Stimulated activated CD8-positive, alpha-beta memory T cell treated with anti-CD3 and anti-CD28 coated beads, Interleukin-4, amount 100 ng/mL, for 24 hours (primary cell): ENCODE data around the gene SDHAF1.
A peak's percentile ranks its signal among the peaks of the same experiment; 100 is the strongest.
"Not testable (repeated sequence)": the region's sequence is repeated elsewhere in the genome, so short reads cannot be mapped to it uniquely, and the experiment has no call there.

Experiments used
- DNase-seq: peaks from one replicate; pipeline ENCODE4 v3.0.0-alpha.2; 2020; ENCODE audit warnings: low read depth

SDHAF1 gene

DNA sequence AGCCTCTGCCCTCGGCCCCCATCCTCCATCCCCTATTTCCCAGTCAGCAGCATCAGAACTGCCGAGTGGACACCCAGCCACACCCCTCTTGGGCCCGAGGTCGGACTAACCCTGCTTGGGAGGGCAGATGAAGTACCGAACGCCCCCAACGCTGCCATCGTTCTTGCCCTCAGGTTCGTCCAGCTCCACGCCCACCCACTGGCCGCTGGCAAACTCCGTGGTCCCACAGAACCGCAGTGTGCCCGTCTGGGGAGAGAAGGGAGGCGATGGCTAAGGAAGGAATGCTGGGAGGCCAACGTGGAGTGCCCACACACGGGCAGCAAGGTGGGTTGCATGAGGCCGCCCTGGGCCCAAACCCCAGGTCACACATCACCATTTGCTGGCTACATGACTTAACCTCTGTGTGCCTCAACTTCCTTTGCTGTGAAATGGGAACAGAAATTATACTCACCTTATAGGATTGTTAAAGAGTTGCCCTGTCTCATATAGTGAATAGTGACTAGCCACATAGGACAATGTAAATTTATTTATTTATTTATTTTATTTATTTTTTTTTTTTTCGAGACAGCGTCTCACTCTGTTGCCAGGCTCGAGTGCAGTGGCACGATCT, 24.2 kb downstream of the SDHAF1 start:
- no peak for DNase-seq

GRCh38 chr19:36023432-36023831, 28.4 kb downstream of the SDHAF1 start:
- DNase-seq = no peak

DNA sequence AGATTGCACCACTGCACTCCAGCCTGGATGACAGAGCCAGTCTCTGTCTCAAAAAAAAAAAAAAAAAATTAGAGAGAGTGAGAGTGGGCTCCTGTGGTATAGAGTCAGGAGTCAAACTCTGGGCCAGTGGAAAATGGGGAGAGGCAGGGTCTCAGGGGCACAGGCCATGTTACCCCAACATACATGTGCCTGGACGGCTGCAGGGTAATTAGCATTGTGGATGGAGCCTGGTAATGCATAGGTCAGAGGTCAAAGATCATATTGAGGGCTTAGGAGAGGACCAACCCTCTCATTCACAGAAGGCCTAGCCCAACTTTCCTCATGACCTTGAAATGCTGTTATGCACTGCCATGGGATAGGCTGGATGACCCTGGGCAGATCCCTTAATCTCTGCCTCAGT, 30.6 kb downstream of the SDHAF1 start:
- no peak for DNase-seq

GRCh38 chr19:36026091-36026876, 31.3 kb downstream of the SDHAF1 start:
- DNase-seq = no peak

DNA sequence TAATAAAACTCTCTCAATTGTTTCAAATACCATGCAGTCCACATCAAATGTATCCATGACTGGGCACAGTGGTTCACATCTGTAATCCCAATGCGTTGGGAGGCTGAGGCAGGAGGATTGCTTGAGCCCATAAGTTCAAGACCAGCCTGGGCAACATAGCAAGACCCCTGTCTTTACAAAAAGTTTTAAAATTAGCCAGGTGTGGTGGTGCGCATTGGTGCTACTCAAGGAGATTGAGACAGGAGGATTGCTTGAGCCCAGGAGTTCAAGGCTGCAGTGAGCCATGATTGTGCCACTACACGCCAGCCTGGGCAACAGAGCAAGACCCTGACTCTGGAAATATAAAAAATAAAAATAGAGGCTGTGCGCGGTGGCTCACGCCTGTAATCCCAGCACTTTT, 32.7 kb downstream of the SDHAF1 start:
- no peak for DNase-seq

GRCh38 chr19:36028313-36029041, 33.5 kb downstream of the SDHAF1 start:
- DNase-seq = no peak

- no peak for DNase-seq
Measured at GRCh38 chr19:36030264-36031148, 35.5 kb downstream of the SDHAF1 start.

GRCh38 chr19:36031308-36031707, 36.3 kb downstream of the SDHAF1 start:
- DNase-seq = no peak

DNA sequence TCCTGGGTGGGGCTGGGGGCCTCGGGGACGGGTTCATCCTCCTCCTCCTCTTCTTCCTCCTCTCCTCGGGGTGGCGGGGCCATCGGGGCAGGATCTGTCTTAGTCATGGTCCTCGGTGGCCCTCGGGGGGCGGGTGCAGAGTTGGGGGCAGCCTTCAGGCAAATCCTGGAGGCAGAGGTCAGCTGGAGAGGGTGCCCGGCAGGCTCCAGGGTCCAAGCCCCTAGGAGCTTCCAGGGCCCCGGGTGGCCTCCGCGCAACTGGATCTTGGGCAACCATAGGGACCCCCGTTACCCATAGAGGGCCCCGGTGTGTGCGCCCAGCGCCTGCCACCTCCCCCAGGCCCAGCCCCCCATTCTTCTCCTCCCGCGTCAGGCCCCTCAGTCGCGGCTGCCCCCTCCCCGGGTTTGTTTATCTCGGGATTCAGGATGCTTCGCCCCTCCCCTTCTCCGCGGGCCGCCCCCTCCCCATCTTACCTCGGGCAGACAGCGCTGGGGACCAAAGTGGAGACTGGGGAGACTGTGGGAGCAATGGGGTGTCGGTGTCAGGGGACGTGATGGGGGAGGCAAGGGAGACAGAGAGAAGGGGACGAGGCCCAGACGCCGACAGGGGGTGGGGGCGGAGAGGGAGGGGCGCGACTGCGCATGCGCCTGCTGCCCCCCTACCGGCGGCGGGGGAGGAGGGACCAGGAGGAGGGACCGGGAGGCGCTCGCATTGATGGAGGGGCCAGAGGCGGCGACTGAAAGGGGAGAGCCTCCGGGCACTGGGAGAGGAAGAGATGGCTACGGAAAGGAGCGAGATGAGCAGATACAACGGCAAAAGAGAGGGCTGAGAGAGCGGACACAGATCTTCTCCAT, 37.5 kb downstream of the SDHAF1 start, which contains the start of gene CLIP3:
Gene CLIP3, minus strand, starts transcription at position 623 of the 854 bp plus-strand sequence. Its CDS starts 516 bp downstream, at position 107.
- peak; percentile 34 for DNase-seq

- no peak for DNase-seq
Measured at GRCh38 chr19:36040495-36040894, 45.5 kb downstream of the SDHAF1 start.

DNA sequence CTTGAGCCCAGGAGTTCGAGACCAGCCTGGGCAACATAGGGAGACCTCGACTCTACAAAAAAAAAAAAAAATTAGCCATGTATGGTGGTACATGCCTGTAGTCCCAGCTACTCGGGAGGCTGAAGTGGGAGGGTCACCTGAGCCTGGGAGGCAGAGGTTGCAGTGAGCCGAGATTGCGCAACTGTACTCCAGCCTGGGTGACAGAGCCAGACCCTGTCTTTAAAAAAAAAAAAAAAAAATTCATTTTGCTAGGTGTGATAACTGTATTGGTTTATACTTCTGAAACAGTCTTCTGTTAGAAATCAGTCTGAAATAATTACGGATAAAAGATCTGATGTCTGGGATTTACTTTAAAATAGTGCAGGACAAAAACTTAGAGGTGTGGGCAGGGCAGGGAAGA, 46.1 kb downstream of the SDHAF1 start:
- not testable (repeated sequence) for DNase-seq

- DNase-seq = no peak
Measured at GRCh38 chr19:36041831-36042230, 46.8 kb downstream of the SDHAF1 start.

DNA sequence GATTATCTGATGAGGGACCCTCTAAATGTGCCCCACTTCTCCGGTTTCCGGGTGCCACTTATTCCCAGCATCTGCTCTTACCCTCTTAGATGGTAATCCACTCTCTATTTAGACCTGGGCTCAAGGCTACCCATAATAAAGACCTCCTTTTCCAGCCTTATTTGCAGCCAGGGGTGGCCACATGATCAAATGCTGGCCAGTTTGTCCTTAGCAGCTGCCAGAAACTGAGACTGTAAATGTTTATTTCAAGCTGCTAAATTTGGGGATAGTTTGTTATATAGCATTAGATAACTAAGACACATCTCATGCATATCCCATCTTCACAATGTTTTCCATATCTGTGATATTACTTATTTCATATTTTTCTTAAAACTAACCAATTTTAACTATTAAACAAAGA, 49.0 kb downstream of the SDHAF1 start:
- no peak for DNase-seq
